HG03442 (cell line): ENCODE data around the gene CHST11.
"Not testable (repeated sequence)": the region's sequence is repeated elsewhere in the genome, so short reads cannot be mapped to it uniquely, and the experiment has no call there.

Experiments used
- ATAC-seq: cut with Tn5 transposase; IDR thresholded peaks from one replicate; pipeline ENCODE4 v1.9.1; 2021; ENCODE audit warnings: mild to moderate bottlenecking, moderate library complexity; ENCODE audit not compliant: unreplicated experiment

Gene CHST11

GRCh38 chr12:104522985-104523722, 66.4 kb downstream of the CHST11 start:
- no peak for ATAC-seq

- no peak for ATAC-seq
These were observed 67.5 kb downstream of the CHST11 start for GRCh38 chr12:104524034-104524832.

- ATAC-seq = no peak
These were observed 69.6 kb downstream of the CHST11 start for GRCh38 chr12:104526320-104526719.

GRCh38 chr12:104526751-104527150, 70.0 kb downstream of the CHST11 start:
- no peak for ATAC-seq

- not testable (repeated sequence) for ATAC-seq
These were observed 70.9 kb downstream of the CHST11 start for GRCh38 chr12:104527653-104528052.

GRCh38 chr12:104529130-104529874, 72.6 kb downstream of the CHST11 start:
- ATAC-seq = no peak

GRCh38 chr12:104532636-104533035, 75.9 kb downstream of the CHST11 start:
- no peak for ATAC-seq

GRCh38 chr12:104533134-104533533, 76.4 kb downstream of the CHST11 start:
- ATAC-seq = no peak

GRCh38 chr12:104534162-104534856, 77.6 kb downstream of the CHST11 start:
- no peak for ATAC-seq

- no peak for ATAC-seq
These were observed 78.1 kb downstream of the CHST11 start for GRCh38 chr12:104534857-104535248.

GRCh38 chr12:104535369-104535768, 78.6 kb downstream of the CHST11 start:
- no peak for ATAC-seq

GRCh38 chr12:104536841-104537240, 80.1 kb downstream of the CHST11 start:
- ATAC-seq = no peak

GRCh38 chr12:104538056-104538455, 81.3 kb downstream of the CHST11 start:
- ATAC-seq = no peak

- ATAC-seq = no peak
These were observed 82.2 kb downstream of the CHST11 start for GRCh38 chr12:104538891-104539462.

GRCh38 chr12:104544836-104545235, 88.1 kb downstream of the CHST11 start:
- ATAC-seq = no peak

GRCh38 chr12:104546575-104546974, 89.8 kb downstream of the CHST11 start:
- no peak for ATAC-seq

- ATAC-seq = no peak
These were observed 90.5 kb downstream of the CHST11 start for GRCh38 chr12:104547235-104547634.

- no peak for ATAC-seq
These were observed 93.2 kb downstream of the CHST11 start for GRCh38 chr12:104549815-104550480.

- ATAC-seq = no peak
These were observed 94.7 kb downstream of the CHST11 start for GRCh38 chr12:104551313-104551931.

- no peak for ATAC-seq
These were observed 96.7 kb downstream of the CHST11 start for GRCh38 chr12:104553421-104553820.
